Smooth muscle cell (in vitro differentiated cells): ENCODE results near the gene ZCWPW2. TPM values are rescaled to one million over a fixed set of nuclear protein-coding genes. Genes with fewer than 3 reads are reported as not detected.

Experiments
- DNase-seq: peaks from one replicate; lab custom pipeline; 2025; ENCODE audit not compliant: unreplicated experiment; lab: John Stamatoyannopoulos, UW
- H2AFZ ChIP-seq: fragments of 200-600 bp; sonication (generic); 2 replicates; pipeline ENCODE4 v1.6.0; 2016; ENCODE audit warnings: antibody characterized with exemption, low read depth, mild to moderate bottlenecking
- H3F3A ChIP-seq: fragments of 200-600 bp; sonication (generic); 2 replicates; pipeline ENCODE4 v1.6.0; 2017; ENCODE audit warnings: antibody characterized with exemption, low read depth
- H3K27ac ChIP-seq: fragments of 200-600 bp; sonication (generic); 2 replicates; pipeline ENCODE4 v1.5.1; 2016; ENCODE audit warnings: low read depth, mild to moderate bottlenecking
- H3K27me3 ChIP-seq: fragments of 200-600 bp; sonication (generic); 2 replicates; pipeline ENCODE4 v1.6.1; 2016; ENCODE audit warnings: low read depth, mild to moderate bottlenecking
- H3K36me3 ChIP-seq: fragments of 200-600 bp; sonication (generic); 2 replicates; pipeline ENCODE4 v1.5.1; 2016; ENCODE audit warnings: low read depth
- H3K4me1 ChIP-seq: fragments of 200-600 bp; sonication (generic); 2 replicates; pipeline ENCODE4 v1.5.1; 2016; ENCODE audit warnings: low read depth
- H3K4me2 ChIP-seq: fragments of 200-600 bp; sonication (generic); 2 replicates; pipeline ENCODE4 v1.6.0; 2016; ENCODE audit warnings: mild to moderate bottlenecking
- H3K4me3 ChIP-seq: fragments of 200-600 bp; sonication (generic); 2 replicates; pipeline ENCODE4 v1.5.1; 2016; ENCODE audit warnings: mild to moderate bottlenecking
- H3K79me2 ChIP-seq: fragments of 200-600 bp; sonication (generic); 2 replicates; pipeline ENCODE4 v1.6.0; 2016; ENCODE audit warnings: low read depth, mild to moderate bottlenecking
- H3K9ac ChIP-seq: fragments of 200-600 bp; sonication (generic); 2 replicates; pipeline ENCODE4 v1.6.0; 2016; ENCODE audit warnings: low read depth
- H3K9me3 ChIP-seq: fragments of 200-600 bp; sonication (generic); replicated peaks from 2 replicates; pipeline ENCODE4 v1.5.1; 2016; ENCODE audit warnings: low read depth
- H4K20me1 ChIP-seq: fragments of 200-600 bp; sonication (generic); 2 replicates; pipeline ENCODE4 v1.6.0; 2016; ENCODE audit warnings: low read depth
- WGBS: methylation state at CpG from one replicate; pipeline ENCODE4 v1.1.7; 2016; ENCODE audit warnings: low lambda C conversion rate; 5-methylcytosine and 5-hydroxymethylcytosine counted together
- polyA plus RNA-seq: library from polyadenylated mRNA; unstranded; fragments of >200 nt; fragmentation: Nextera tagmentation; extraction: Ambion mirVana; gene quantifications from 2 replicates; pipeline ENCODE4 v1.2.1, GENCODE V29; 2016
- total RNA-seq: library from RNA; depleted of rRNA; stranded (reverse); fragments of >200 nt; gene quantifications from 2 replicates; pipeline ENCODE4 v1.2.3, GENCODE V29; 2014
- TF ChIP-seq, protein P1 (sequence below): fragments of 200-600 bp; sonication (generic); IDR thresholded peaks from 2 replicates; pipeline ENCODE4 v1.5.1; 2017; ENCODE audit warnings: borderline replicate concordance, mild to moderate bottlenecking, antibody characterized with exemption; ENCODE audit not compliant: insufficient read depth, poor library complexity, severe bottlenecking

ZCWPW2 gene
- total and polyA plus RNA-seq, 2 experiments from 2014 or later: 2.2 to 7.0 TPM

DNA sequence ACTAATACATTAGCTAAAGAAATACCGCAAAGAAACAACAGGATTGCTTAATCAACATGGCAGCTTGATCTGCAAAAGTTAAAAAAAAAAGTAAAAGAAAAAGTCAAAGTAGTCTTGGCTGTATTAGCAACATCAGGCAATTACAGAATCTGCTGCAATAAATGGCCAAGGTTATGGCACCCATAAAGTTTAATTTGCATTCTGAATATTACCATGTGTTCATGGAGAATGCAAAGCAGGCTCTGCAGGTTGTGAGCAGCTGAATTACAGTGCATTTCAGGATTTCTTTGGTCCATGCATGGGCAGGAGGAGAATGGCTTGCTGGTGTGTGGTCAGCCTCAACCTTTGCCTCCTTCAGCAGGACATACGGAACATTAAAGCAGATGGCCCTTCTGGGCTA lies 199.2 kb downstream of the ZCWPW2 start:
- Histone ChIP-seq H3K79me2 (no peaks in the 10 kb centered on the region), H2AFZ (no peak overlapping the region), H3K27ac (no peak overlapping the region), H3K9ac (no peak overlapping the region), H3K4me2 (no peak overlapping the region), H3K4me1 (no peaks in the 10 kb centered on the region), H3K4me3 (no peak overlapping the region), H3K27me3 (no peaks in the 10 kb centered on the region), H4K20me1 (no peaks in the 10 kb centered on the region), H3K9me3 (no peaks in the 10 kb centered on the region), H3K36me3 (no peaks in the 10 kb centered on the region), H3F3A (no peaks in the 10 kb centered on the region)
- no peak for DNase-seq
- WGBS: 93% methylated on average over 2 of the region's 2 CpGs
- TF ChIP-seq, protein P1, sequence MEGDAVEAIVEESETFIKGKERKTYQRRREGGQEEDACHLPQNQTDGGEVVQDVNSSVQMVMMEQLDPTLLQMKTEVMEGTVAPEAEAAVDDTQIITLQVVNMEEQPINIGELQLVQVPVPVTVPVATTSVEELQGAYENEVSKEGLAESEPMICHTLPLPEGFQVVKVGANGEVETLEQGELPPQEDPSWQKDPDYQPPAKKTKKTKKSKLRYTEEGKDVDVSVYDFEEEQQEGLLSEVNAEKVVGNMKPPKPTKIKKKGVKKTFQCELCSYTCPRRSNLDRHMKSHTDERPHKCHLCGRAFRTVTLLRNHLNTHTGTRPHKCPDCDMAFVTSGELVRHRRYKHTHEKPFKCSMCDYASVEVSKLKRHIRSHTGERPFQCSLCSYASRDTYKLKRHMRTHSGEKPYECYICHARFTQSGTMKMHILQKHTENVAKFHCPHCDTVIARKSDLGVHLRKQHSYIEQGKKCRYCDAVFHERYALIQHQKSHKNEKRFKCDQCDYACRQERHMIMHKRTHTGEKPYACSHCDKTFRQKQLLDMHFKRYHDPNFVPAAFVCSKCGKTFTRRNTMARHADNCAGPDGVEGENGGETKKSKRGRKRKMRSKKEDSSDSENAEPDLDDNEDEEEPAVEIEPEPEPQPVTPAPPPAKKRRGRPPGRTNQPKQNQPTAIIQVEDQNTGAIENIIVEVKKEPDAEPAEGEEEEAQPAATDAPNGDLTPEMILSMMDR: no peak

DNA sequence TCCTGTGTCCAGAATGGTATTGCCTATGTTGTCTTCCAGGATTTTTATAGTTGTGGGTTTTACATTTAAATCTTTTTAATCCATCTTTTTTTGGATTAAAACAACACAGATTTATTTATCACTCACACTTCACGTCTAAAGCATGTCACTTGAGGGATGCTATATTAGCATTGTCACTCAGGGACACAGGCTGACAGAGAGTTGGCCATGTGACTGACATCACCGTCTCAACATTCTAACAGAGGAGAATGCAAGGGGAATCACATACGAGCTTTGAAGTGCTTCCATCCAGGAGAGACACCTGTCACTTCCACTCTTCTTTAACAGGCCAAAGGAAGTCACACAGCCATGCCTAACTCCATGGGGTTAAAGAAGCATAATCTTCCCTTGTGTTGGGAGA lies 204.7 kb downstream of the ZCWPW2 start:
- TF ChIP-seq, protein P1: no peak
- no peak overlapping the region for H2AFZ ChIP-seq
- DNase-seq: no peak
- no peaks in the 10 kb centered on the region for H3K9me3 ChIP-seq
- H3K4me2 ChIP-seq: no peak overlapping the region
- H3K27me3 ChIP-seq: no peaks in the 10 kb centered on the region
- no peak overlapping the region for H3K4me3 ChIP-seq
- H3K27ac ChIP-seq: no peak overlapping the region
- no peaks in the 10 kb centered on the region for H4K20me1 ChIP-seq
- 75% methylated on average over 3 of the region's 3 CpGs for WGBS
- no peaks in the 10 kb centered on the region for H3K36me3 ChIP-seq
- no peaks in the 10 kb centered on the region for H3K4me1 ChIP-seq
- H3F3A ChIP-seq: no peaks in the 10 kb centered on the region
- H3K79me2 ChIP-seq: no peaks in the 10 kb centered on the region
- no peak overlapping the region for H3K9ac ChIP-seq

DNA sequence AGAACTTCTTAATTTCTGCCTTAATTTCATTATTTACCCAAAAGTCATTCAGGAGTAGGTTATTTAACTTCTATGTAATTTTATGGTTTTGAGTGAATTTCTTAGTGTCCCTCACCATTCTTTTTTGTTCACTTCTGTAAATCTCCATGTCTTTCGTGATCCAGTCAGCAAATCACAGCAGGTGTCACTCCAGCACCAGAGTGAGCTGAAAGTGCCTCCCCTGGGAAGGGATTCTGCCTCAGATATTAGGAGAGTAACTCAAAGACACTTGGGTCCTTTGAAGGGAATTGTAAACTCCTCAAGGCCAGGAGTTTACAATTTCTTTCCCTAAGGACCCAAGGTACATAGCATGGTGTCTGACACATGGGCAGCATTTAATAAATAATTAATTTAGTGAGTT lies 207.7 kb downstream of the ZCWPW2 start:
- H3K36me3 ChIP-seq: no peaks in the 10 kb centered on the region
- TF ChIP-seq, protein P1: no peak
- 77% methylated on average over 1 of the region's 1 CpG for WGBS

DNA sequence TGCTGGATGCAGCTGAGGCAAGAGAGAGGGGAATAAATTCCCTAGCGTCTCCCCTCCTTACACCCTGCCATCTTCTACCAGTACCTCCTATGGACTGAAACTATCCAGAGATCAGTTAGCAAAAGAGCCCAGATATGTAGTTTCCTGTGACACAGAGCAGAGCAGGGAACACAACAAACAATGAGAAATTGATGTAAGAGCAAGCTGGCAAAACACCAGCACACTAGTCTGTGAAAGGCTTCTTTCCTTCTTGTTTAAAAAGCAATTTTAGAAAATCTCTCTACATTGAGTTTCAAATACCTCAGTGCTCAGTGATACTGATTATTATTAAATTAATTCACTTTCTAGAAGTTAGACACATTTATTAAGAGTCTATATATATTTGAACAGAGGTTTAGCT lies 215.7 kb downstream of the ZCWPW2 start:
- Histone ChIP-seq H3K4me2 (no peak overlapping the region), H3K79me2 (no peaks in the 10 kb centered on the region), H3K27me3 (no peaks in the 10 kb centered on the region), H3K9me3 (no peaks in the 10 kb centered on the region), H3K36me3 (no peaks in the 10 kb centered on the region), H2AFZ (no peak overlapping the region), H3F3A (no peaks in the 10 kb centered on the region), H3K9ac (no peak overlapping the region), H4K20me1 (no peaks in the 10 kb centered on the region), H3K4me3 (no peak overlapping the region), H3K27ac (no peak overlapping the region), H3K4me1 (no peaks in the 10 kb centered on the region)
- 86% methylated on average over 1 of the region's 1 CpG for WGBS
- DNase-seq: no peak
- TF ChIP-seq, protein P1: no peak

More for the DNA sequence above, 207.7 kb downstream of the ZCWPW2 start:
- no peaks in the 10 kb centered on the region for H3K4me1 ChIP-seq
- no peak overlapping the region for H3K4me2 ChIP-seq
- no peaks in the 10 kb centered on the region for H3K27me3 ChIP-seq
- H2AFZ ChIP-seq: no peak overlapping the region
- H3K9me3 ChIP-seq: no peaks in the 10 kb centered on the region
- H3K4me3 ChIP-seq: no peak overlapping the region
- H3K27ac ChIP-seq: no peak overlapping the region
- no peak overlapping the region for H3K9ac ChIP-seq
- no peaks in the 10 kb centered on the region for H4K20me1 ChIP-seq
- H3K79me2 ChIP-seq: no peaks in the 10 kb centered on the region
- H3F3A ChIP-seq: no peaks in the 10 kb centered on the region
- no peak for DNase-seq
